GM12874 (cell line): ENCODE measurements around the gene PPP2R5E.

ENCODE experiments used
- CTCF ChIP-seq: IDR thresholded peaks from 2 replicates; pipeline ENCODE4 v1.5.1; 2011; ENCODE audit warnings: low read depth, mild to moderate bottlenecking, control low read depth, low read length, moderate library complexity; ENCODE audit not compliant: insufficient read depth

PPP2R5E gene

GRCh38 chr14:63513756-63514155 lies 29.4 kb downstream of the PPP2R5E start:
- TF ChIP-seq CTCF, result no peak

- TF ChIP-seq CTCF, result no peak
Observed at GRCh38 chr14:63512861-63513260, 30.3 kb downstream of the PPP2R5E start.

GRCh38 chr14:63510538-63510937 lies 32.6 kb downstream of the PPP2R5E start:
- no peak for TF ChIP-seq CTCF

- no peak for TF ChIP-seq CTCF
Observed at GRCh38 chr14:63508033-63508432, 35.1 kb downstream of the PPP2R5E start.

- TF ChIP-seq CTCF, result no peak
Observed at GRCh38 chr14:63504648-63505047, 38.5 kb downstream of the PPP2R5E start.

- no peak for TF ChIP-seq CTCF
Observed at GRCh38 chr14:63501429-63501828, 41.7 kb downstream of the PPP2R5E start.

- no peak for TF ChIP-seq CTCF
Observed at GRCh38 chr14:63499701-63500250, 43.4 kb downstream of the PPP2R5E start.
